ENCODE results near the gene TXLNB.
"Not testable (repeated sequence)": the region's sequence is repeated elsewhere in the genome, so short reads cannot be mapped to it uniquely, and the experiment has no call there.

Gene TXLNB

GRCh38 chr6:139311831-139312230, 20.0 kb upstream of the TXLNB start:
- DNase-seq (ENCODE audit: low read depth in 1 of 2, low spot score in 1 of 2): no peak

GRCh38 chr6:139308936-139309603, 17.3 kb upstream of the TXLNB start:
- no peak for DNase-seq (ENCODE audit: low read depth in 1 of 2, low spot score in 1 of 2)

DNA sequence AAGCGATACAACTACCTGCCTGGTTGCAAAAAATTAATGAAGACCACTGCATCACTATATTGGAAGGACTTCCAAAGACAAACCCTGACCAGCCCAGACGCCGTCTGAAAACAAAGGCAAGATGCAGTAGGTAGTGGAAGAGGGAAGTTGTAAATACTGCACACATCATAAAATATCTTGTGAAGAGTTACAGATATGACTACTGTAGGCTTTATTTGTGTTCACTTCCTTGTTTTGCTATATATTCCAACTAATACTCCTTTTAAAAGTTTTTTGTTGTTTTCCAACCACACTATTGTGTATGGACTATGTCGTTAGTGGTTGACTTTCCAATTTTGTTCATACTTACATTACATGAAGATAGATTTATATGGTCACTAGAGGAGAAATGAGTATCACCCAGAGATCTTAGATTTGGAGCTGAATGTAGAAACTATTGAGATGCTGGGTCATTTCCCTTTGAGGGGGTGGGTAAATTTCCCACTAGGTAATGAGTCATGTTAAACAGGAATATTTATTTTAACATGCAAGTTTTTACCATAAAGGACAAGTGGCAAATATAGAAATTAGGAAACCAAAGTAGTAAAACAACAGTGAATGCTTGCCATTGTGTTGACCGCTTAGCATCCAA, 16.6 kb upstream of the TXLNB start:
- no peak for DNase-seq (ENCODE audit: low read depth in 1 of 2, low spot score in 1 of 2)

GRCh38 chr6:139306291-139306981, 14.6 kb upstream of the TXLNB start:
- no peak for DNase-seq (ENCODE audit: low read depth in 1 of 2, low spot score in 1 of 2)

DNA sequence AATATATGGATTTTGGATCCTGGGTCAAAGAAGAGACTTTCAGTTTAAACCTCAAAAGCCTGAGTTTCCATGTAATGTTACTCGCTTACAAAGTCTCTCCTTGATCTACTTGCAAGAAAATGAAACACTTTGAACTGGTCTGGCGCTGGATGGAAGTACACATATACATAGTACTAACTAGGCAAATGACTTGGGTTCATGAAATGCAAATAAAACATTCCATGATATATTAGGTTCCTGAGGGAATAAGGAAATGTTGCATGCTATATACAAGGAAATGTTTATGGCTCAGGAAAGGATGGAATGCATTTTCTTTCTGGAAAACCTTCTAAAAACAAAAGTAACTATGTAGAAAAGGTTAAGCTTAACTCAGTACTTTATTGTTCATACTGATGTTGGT, 11.4 kb upstream of the TXLNB start:
- no peak for DNase-seq (ENCODE audit: low read depth in 1 of 2, low spot score in 1 of 2)

- no peak for DNase-seq (ENCODE audit: low read depth in 1 of 2, low spot score in 1 of 2)
These were observed 6.1 kb upstream of the TXLNB start for GRCh38 chr6:139297921-139298320.

DNA sequence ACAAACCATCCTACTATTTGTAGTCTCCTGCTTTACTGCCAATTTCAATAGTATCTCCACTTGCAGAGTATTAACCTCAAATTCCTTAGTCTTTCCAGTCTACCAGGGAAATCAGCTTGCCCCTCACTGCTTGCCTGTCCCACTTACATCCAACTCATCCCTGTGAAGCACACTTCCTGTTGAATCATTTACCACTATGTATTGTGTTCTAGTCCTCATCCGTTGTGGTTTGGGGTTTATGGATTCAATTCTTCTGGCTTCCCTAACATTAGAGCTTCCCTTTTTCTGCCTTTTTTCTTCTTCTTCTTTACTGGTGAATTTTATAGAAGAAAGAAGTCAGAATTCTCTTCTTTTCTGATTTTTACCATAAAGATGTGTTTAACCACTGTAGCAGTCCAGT, 5.1 kb upstream of the TXLNB start:
- no peak for DNase-seq (ENCODE audit: low read depth in 1 of 2, low spot score in 1 of 2)

DNA sequence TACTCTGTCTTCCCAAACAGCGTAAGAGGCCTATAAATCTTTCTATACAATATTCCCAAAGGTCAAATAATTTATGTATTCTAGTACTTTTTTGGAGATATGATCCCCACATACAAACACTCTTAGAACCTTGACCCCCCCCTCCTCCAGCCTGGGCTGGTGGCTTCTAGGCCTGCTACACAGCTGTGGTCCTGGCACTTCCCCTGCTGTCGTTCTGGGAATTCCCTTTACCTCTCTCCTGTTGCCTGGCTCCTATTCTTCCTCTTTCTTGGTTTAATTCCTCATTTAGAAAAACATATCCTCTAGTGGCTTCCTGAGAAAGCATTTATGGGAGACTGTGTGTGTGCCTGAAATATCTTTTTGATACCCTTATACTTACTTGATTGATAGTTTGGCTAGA, 4.1 kb upstream of the TXLNB start:
- DNase-seq (ENCODE audit: low read depth in 1 of 2, low spot score in 1 of 2): no peak

DNA sequence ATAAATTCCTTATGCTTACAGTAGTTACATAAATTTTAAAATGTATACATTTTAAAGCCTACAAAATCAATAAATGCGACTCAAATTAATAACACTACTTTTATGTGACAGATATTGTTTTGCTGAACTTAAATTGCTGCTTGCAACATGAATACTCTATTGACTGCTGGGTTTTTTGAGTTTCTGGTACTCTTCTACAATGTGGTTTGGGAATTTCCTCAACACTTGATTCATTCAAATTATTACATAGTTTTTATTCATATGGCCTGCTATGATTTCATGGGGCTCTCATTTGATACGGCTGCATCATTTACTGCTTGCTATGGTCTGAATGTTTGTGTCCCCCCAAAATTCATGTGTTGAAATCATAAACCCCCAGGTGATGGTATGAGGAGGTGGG, 2.3 kb upstream of the TXLNB start:
- DNase-seq (ENCODE audit: low read depth in 1 of 2, low spot score in 1 of 2): no peak

- not testable (repeated sequence) for DNase-seq (ENCODE audit: low read depth in 1 of 2, low spot score in 1 of 2)
These were observed 1.4 kb upstream of the TXLNB start for GRCh38 chr6:139293230-139293629.

DNA sequence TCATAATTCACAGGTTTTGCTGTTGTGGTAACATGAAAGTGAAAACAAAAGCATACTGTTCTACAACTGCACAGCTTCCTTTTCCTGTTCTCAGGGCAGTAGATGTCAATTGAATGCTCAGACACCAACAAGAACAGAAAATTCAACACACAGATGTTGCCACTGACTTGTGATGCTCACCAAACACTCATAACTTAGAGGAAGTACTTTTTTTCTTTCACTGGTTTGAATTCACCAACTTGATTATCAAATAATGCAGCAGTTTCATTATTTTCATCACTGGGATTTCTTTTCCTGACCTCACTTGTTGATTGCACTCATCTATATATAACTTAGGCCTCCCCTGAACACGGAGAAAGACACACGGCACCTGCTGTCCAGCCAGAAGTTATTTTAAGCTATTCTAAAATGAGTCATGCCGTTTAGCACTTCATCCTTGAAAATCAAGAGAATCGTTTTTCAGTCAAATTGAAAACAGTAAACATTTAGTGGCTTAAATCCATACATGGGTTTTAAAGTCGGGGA, 949 bp downstream of the TXLNB start:
- peak in 1 of 2 donors; percentile 17 for DNase-seq (ENCODE audit: low read depth in 1 of 2, low spot score in 1 of 2)

DNA sequence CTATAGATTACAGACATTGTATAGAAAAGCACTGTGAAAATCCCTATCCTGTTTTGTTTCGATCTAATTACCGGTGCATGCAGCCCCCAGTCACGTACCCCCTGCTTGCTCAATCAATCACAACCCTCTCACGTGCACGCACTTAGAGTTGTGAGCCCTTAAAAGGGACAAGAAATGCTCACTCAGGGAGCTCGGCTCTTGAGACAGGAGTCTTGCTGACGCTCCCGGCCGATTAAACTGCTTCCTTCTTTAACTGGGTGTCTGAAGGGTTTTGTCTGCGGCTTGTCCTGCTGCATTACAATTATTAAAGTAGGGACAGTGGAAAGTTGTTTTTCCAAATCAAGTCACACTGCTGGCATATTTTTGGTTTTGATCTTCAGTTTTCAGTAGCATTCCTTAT, 2.6 kb downstream of the TXLNB start:
- DNase-seq (ENCODE audit: low read depth in 1 of 2, low spot score in 1 of 2): no peak

DNA sequence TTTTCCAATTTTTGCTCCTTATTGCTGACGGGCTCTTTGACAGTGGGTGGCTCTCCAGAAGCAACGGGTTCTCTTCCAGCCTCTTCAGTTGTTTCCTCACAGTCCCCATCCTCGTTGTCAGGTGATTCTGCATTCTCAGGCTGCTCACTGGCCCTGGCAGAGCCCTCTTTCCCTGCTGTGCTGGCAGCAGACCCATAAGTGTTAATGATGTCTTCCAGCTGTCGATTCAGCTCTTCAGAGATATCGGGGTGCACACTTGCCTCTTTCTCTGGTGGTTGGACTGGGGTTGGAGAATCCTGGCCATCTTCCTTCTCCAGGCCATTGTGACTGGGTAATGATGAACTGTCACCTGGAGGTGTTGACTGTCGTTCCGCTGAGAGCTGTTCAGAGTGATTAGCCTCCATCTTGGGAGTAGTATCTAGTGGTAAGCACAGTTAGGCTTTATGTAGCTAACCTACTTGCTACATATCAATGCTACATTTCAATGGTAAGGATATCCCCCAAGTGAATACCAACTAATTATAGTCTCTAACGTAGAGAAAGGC, 3.2 kb downstream of the TXLNB start:
- no peak for DNase-seq (ENCODE audit: low read depth in 1 of 2, low spot score in 1 of 2)

DNA sequence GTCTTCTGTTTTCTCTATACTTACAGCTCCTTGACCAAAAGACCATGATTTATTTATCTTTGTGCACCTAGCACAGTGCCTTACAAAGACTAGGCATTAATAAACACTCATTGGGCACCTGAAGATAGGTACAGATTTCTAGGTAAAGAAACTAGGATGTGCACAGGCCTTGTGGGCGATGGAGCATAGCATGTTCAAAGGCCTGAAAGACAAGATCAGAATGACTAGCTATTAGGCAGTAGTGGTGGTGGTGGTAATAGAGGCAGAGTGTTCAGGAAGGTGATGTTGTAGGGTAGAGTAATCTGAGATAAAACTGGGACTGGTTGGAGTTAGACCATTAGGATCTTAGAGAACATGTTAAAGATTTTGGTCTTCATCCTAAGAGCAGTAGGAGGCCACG, 3.9 kb downstream of the TXLNB start:
- DNase-seq (ENCODE audit: low read depth in 1 of 2, low spot score in 1 of 2): no peak

DNA sequence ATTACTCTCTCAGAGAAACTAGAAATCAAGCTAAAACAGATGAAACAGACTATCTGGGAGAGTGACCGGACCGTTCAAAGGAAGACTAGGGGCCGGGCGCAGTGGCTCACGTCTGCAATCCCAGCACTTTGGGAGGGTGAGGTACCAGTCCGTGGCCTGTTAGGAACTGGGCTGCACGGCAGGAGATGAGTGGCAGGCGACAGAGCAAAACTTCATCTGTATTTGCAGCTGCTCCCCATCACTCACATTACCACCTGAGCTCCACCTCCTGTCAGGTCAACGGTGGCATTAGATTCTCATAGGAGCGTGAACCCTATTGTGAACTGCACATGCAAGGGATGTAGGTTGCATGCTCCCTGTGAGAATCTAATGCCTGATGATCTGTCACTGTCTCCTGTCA, 5.4 kb downstream of the TXLNB start:
- not testable (repeated sequence) for DNase-seq (ENCODE audit: low read depth in 1 of 2, low spot score in 1 of 2)

DNA sequence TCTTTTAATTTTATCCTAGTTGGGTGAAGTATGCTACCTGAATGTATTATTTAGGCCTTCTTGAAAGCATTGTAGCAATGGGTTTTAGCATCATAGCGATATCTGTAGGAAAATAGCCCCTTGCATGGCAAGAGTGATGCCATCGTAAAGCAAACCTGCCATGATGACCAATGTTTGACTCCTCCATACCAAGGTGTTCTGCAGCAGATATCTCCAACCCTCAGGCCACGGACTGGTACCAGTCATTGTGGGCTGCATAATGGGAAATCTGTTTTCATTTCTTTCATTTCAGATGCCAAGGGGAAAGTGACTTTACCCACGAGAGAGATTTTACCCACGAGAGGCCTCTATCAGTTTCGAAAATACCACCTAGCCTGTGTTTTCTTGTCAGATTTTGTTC, 6.2 kb downstream of the TXLNB start:
- no peak for DNase-seq (ENCODE audit: low read depth in 1 of 2, low spot score in 1 of 2)

- no peak for DNase-seq (ENCODE audit: low read depth in 1 of 2, low spot score in 1 of 2)
These were observed 7.0 kb downstream of the TXLNB start for GRCh38 chr6:139284789-139285188.

GRCh38 chr6:139282684-139283083, 9.1 kb downstream of the TXLNB start:
- DNase-seq (ENCODE audit: low read depth in 1 of 2, low spot score in 1 of 2): no peak

DNA sequence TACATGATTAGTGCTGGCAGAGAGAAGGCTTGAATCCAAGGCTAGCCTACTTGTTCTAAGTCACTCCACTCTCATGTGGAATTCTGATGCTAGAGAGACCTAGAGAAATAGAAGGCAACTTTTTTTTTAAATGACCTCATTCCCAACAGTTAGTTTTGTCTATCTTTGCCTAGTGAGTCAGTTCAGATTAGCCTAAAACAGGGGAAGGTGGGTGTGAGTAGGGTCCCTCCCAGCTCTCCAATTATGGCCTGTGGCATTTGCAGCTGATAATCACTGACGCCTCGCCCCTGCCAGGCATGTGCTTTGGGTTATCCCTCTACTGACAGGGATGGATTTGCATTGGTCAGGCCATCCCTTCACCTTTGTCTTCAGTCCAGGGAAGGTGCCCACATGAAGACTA, 13.6 kb downstream of the TXLNB start:
- no peak for DNase-seq (ENCODE audit: low read depth in 1 of 2, low spot score in 1 of 2)

DNA sequence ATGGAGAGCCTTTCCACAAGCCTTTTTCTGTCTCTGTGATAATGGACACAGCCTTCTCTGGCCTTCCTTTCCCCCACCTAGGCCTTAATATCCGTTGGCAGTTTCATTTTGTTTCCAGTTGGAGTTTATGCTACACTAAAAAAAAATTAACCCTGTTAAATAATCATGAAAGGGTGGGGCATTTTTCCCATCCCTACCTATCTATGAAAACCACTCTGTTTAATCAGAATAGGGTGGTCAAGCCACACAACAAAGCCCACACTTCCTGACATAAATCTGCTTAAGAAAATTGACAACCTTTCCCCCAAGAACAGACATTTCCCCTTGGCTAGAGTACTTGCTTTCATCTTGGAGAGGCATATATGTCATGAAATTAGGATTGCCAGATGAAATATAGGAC, 14.2 kb downstream of the TXLNB start:
- DNase-seq (ENCODE audit: low read depth in 1 of 2, low spot score in 1 of 2): no peak

DNA sequence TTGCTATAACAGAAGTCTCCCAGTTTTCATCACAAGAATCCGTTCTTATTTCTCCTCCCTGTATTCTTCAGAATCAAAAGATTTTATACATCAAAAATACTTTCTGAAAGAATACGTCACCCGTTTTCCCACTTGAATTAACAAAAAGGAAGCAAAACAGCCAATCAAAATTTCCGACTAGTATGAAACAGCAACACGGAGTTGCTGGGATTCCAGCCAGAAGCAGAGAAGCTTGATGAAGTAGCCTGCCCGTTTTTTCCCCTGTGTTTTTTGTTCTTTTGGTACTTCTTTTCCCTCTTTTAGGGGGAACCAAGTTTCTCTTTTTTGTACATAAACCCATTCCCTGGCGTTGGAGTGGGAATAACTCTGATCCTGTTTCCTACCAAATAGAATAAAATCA, 14.6 kb downstream of the TXLNB start:
- DNase-seq (ENCODE audit: low read depth in 1 of 2, low spot score in 1 of 2): no peak
